Measurements from ENCODE around the gene CDK11B. TPM values are rescaled to one million over a fixed set of nuclear protein-coding genes. Genes with fewer than 3 reads are reported as not detected.

CDK11B gene
- total and polyA plus RNA-seq, 12 donors = 8.8 to 65.4 (median 19.5) TPM

DNA sequence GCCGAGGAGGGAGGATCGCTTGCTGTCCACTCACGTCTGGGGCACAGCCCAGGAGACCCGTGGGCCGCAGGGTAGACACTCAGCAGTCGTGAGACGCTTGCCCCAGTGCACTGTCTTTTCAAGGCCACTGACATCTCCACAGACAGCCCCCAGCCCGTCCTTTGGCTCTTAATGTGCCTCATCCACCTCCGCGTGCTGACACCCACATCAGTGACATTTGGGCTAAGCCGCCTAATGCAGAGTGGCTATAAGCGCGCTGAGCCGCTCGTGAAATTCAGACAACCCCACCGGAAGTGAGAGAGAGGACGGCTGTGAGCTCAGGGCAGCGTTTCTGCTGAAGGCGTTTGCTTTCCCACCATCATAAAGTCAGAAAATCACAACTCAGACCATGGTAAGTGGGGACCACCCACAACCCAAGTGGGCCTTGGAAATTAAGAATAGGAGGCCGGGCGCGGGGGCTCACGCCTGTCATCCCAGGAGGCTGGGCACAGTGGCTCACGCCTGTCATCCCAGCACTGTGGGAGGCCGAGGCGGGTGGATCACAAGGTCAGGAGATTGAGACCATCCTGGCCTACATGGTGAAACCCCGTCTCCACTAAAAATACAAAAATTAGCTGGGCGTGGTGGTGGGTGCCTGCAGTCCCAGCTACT is 25.4 kb upstream of the CDK11B start:
- Histone ChIP-seq H3K4me1 (replicated peaks in 1 of 2) (peaks cover 12 to 14% of the 10 kb centered on the region in 2 donors), H3K27ac (no peak overlapping the region), H3K4me3 (no peak overlapping the region), H3K36me3 (replicated peaks in 1 of 2) (no peaks in the 10 kb centered on the region), H3K9me3 (replicated peaks in 1 of 3) (no peaks in the 10 kb centered on the region), H3K27me3 (no peaks in the 10 kb centered on the region)
- TF ChIP-seq, protein P1, sequence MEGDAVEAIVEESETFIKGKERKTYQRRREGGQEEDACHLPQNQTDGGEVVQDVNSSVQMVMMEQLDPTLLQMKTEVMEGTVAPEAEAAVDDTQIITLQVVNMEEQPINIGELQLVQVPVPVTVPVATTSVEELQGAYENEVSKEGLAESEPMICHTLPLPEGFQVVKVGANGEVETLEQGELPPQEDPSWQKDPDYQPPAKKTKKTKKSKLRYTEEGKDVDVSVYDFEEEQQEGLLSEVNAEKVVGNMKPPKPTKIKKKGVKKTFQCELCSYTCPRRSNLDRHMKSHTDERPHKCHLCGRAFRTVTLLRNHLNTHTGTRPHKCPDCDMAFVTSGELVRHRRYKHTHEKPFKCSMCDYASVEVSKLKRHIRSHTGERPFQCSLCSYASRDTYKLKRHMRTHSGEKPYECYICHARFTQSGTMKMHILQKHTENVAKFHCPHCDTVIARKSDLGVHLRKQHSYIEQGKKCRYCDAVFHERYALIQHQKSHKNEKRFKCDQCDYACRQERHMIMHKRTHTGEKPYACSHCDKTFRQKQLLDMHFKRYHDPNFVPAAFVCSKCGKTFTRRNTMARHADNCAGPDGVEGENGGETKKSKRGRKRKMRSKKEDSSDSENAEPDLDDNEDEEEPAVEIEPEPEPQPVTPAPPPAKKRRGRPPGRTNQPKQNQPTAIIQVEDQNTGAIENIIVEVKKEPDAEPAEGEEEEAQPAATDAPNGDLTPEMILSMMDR (IDR thresholded peaks at IDR 0.05) = no peak
- TF ChIP-seq POLR2A (IDR thresholded peaks at IDR 0.05) = no peak
- 84 to 92% (median 88%) methylated on average over 17 to 28 of the region's 28 CpGs for WGBS, 4 donors
- intact Hi-C loops (cut with DNase I) = no loop called here
- DNase-seq = no peak

DNA sequence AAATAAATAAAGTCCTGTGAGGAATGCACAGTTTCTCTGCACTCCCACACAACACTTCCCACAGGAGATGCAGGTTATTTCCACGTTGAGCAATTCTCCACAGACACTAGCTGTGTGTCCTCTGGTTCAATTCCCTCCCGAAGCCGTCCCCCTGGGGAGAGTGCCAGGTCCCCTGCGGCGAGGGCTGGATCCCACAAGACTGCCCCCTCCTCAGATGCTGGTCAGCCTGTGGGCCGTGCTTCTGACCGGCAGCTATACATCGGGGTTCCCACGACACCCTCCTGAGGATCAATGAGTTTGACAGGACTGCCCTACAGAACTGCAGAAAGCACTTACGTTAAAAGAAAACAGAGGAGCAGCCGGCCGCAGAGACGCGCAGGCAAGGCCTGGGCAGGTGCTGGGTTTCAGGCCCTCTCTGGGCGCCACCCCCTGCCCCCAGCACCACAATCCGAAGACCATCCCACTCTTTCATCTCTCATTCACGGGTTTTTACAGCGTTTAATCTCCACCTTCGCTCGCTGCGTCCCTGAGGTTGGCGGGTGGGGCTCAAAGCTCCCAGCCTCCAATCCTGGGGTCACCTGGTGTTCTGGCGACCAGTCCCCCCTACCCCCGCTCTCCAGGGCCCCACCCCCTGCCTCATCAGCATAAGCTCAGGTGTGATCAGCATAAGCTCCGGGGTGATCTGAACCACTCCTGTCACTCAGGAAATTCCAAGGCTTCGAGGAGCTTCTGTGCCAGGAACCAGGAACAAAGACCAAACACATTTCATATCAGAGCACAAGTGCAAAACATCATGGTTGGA is 24.5 kb upstream of the CDK11B start:
- DNase-seq = peak in 1 of 7 donors; percentile 15
- no peak overlapping the region for H3K27ac ChIP-seq
- peaks cover 12 to 19% of the 10 kb centered on the region in 2 donors for H3K4me1 ChIP-seq (replicated peaks in 1 of 2)
- no peaks in the 10 kb centered on the region for H3K27me3 ChIP-seq
- no peaks in the 10 kb centered on the region for H3K9me3 ChIP-seq (replicated peaks in 1 of 3)
- H3K36me3 ChIP-seq (replicated peaks in 1 of 2) = no peaks in the 10 kb centered on the region
- WGBS, 4 donors = 79 to 83% (median 79%) methylated on average over 21 to 26 of the region's 26 CpGs
- TF ChIP-seq, protein P1 (IDR thresholded peaks at IDR 0.05) = no peak
- TF ChIP-seq POLR2A (IDR thresholded peaks at IDR 0.05) = no peak
- intact Hi-C loops (cut with DNase I) = no loop called here
- H3K4me3 ChIP-seq = no peak overlapping the region

DNA sequence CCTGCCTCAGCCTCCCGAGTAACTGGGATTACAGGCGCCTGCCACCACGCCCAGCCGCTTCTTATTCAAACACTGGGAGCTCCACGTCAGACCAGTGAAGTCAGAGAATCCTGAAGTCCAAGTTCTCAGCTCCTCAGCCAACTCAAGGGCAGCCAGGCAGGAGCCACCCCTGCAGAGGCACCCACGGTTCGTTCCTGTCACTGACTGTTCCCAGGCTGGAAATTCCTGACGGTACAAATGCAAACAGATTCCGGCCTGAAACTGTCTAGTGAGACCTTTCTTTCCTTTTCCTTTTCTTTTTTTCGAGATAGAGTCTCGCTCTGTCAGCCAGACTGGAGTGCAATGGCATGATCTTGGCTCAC is 22.1 kb upstream of the CDK11B start:
- WGBS, 4 donors = 68 to 78% (median 71%) methylated on average over 11 of the region's 11 CpGs
- intact Hi-C loops (cut with DNase I) = no loop called here
- TF ChIP-seq, protein P1 (IDR thresholded peaks at IDR 0.05) = no peak
- DNase-seq = peak in 1 of 7 donors; percentile 48
- Histone ChIP-seq H3K27me3 (no peaks in the 10 kb centered on the region), H3K27ac (no peak overlapping the region), H3K4me3 (no peak overlapping the region), H3K9me3 (replicated peaks in 1 of 3) (no peaks in the 10 kb centered on the region), H3K36me3 (replicated peaks in 1 of 2) (no peaks in the 10 kb centered on the region), H3K4me1 (replicated peaks in 1 of 2) (peaks cover 3 to 9% of the 10 kb centered on the region in 2 donors)

DNA sequence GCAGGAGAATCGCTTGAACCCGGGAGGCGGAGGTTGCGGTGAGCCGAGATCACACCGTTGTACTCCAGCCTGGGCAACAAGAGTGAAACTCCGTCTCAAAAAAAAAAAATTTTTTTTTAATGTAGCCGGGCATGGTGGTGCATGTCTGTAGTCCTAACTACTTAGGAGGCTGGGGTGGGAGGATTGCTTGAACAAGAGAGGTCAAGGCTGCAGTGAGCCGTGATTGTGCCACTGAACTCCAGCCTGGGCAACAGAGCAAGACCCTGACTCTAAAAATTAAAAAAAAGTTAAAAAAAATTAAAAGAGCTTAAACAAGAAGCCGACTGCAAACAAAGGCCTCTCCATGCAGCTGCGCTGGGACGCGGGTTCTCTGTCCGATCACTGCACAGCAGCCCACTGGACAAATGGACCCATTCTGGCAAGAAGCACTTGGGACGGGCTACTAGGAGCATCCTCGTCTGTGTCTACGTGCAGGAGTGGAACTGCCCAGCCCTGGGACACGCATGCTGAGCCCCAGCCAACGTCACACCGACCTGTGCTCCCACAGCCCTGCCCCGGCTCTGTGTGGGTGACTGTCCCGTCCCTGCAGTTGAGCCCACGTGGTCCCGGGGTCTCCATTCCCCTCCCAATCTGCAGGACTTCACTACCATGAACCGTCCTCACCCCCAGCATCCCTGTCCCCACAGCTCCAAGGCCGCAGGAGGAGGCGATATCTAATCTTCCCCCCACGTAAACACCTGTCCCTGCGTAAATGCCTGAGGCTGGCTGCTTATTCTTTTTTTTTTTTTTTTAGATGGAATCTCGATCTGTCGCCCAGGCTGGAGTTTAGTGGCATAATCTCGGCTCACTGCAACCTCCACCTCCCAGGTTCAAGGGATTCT is 21.5 kb upstream of the CDK11B start:
- peaks cover 0 to 5% of the 10 kb centered on the region in 2 donors for H3K4me1 ChIP-seq (replicated peaks in 1 of 2)
- TF ChIP-seq, protein P1 (IDR thresholded peaks at IDR 0.05) = no peak
- TF ChIP-seq POLR2A (IDR thresholded peaks at IDR 0.05) = no peak
- no peaks in the 10 kb centered on the region for H3K36me3 ChIP-seq (replicated peaks in 1 of 2)
- no peak overlapping the region for H3K4me3 ChIP-seq
- H3K9me3 ChIP-seq (replicated peaks in 1 of 3) = no peaks in the 10 kb centered on the region
- 84 to 88% (median 86%) methylated on average over 26 to 32 of the region's 32 CpGs for WGBS, 4 donors
- DNase-seq = no peak
- H3K27ac ChIP-seq = no peak overlapping the region
- no peaks in the 10 kb centered on the region for H3K27me3 ChIP-seq
- intact Hi-C loops (cut with DNase I) = no loop called here
